ENCODE results near the gene VPS33B.

DNA sequence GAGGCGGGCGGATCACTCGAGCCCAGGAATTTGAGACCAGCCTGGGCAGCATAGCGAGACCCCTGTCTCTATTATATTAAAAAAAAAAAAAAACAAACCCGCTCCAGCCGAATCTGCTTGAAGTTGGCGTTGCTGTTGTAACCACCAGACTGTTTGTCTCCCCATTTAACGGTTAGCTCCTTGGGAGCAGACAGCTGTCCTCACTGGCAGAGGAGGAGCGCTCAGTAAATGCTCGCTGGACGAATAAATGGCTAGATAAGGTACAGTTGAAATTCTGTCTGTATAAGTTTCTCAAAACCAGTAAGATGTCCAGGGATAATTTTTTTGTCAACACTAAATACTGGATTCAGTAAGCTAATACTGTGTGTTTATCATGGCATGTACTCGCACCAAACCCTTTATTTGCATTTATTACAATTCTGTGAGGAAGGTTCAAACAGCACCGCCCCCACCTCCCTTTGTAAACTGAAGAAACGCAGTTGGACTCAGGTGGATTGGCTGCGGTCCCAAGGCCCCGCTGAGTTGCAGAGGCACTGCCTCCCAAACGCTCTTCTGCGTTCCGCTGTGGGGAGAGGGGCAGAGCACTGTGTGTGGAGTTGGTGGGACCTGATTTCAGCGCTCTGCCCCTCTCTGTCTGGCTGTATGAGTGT, 66.6 kb downstream of the VPS33B start:
- TF ChIP-seq, protein P1, sequence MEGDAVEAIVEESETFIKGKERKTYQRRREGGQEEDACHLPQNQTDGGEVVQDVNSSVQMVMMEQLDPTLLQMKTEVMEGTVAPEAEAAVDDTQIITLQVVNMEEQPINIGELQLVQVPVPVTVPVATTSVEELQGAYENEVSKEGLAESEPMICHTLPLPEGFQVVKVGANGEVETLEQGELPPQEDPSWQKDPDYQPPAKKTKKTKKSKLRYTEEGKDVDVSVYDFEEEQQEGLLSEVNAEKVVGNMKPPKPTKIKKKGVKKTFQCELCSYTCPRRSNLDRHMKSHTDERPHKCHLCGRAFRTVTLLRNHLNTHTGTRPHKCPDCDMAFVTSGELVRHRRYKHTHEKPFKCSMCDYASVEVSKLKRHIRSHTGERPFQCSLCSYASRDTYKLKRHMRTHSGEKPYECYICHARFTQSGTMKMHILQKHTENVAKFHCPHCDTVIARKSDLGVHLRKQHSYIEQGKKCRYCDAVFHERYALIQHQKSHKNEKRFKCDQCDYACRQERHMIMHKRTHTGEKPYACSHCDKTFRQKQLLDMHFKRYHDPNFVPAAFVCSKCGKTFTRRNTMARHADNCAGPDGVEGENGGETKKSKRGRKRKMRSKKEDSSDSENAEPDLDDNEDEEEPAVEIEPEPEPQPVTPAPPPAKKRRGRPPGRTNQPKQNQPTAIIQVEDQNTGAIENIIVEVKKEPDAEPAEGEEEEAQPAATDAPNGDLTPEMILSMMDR (IDR thresholded peaks at IDR 0.05; ENCODE audit: insufficient read depth, low read length): no peak
- TF ChIP-seq POLR2AphosphoS5 (IDR thresholded peaks at IDR 0.05; ENCODE audit: low read depth) (no peak; the same call in 1 of the 2 replicates), GABPA (IDR thresholded peaks at IDR 0.05; ENCODE audit: low read depth) (no peak), SPI1 (IDR thresholded peaks at IDR 0.05; ENCODE audit: borderline replicate concordance, low read depth) (no peak)
- TF ChIP-seq, protein P2, sequence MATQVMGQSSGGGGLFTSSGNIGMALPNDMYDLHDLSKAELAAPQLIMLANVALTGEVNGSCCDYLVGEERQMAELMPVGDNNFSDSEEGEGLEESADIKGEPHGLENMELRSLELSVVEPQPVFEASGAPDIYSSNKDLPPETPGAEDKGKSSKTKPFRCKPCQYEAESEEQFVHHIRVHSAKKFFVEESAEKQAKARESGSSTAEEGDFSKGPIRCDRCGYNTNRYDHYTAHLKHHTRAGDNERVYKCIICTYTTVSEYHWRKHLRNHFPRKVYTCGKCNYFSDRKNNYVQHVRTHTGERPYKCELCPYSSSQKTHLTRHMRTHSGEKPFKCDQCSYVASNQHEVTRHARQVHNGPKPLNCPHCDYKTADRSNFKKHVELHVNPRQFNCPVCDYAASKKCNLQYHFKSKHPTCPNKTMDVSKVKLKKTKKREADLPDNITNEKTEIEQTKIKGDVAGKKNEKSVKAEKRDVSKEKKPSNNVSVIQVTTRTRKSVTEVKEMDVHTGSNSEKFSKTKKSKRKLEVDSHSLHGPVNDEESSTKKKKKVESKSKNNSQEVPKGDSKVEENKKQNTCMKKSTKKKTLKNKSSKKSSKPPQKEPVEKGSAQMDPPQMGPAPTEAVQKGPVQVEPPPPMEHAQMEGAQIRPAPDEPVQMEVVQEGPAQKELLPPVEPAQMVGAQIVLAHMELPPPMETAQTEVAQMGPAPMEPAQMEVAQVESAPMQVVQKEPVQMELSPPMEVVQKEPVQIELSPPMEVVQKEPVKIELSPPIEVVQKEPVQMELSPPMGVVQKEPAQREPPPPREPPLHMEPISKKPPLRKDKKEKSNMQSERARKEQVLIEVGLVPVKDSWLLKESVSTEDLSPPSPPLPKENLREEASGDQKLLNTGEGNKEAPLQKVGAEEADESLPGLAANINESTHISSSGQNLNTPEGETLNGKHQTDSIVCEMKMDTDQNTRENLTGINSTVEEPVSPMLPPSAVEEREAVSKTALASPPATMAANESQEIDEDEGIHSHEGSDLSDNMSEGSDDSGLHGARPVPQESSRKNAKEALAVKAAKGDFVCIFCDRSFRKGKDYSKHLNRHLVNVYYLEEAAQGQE (IDR thresholded peaks at IDR 0.05; ENCODE audit: insufficient replicate concordance, low read depth): no peak
